HepG2 (cell line): ENCODE data around the gene FAHD2A. TPM values are rescaled to one million over a fixed set of nuclear protein-coding genes. Genes with fewer than 3 reads are reported as not detected.

Experiments
- ATAD3A ChIP-seq: sonication (generic); formaldehyde crosslinking; IDR thresholded peaks from 2 replicates; pipeline ENCODE4 v1.4.0; 2020; ENCODE audit warnings: missing genetic modification reagents
- HNF1A ChIP-seq, 2 experiments: sonication (generic) in 1 of 2; formaldehyde crosslinking in 1 of 2; IDR thresholded peaks; 2 replicates each; pipeline versions ENCODE4 v1.4.0 to v1.6.1; 2016 to 2020; ENCODE audit warnings: borderline replicate concordance in 1 of 2, low read depth in 1 of 2, mild to moderate bottlenecking in 1 of 2, missing genetic modification reagents in 1 of 2
- HNF4A ChIP-seq: sonication (generic); formaldehyde crosslinking; IDR thresholded peaks from 2 replicates; pipeline ENCODE4 v1.4.0; 2020; ENCODE audit warnings: missing genetic modification reagents
- HNRNPLL ChIP-seq: fragments of 200-400 bp; formaldehyde crosslinking; IDR thresholded peaks from 2 replicates; pipeline ENCODE4 v1.6.1; 2017; ENCODE audit warnings: mild to moderate bottlenecking, low read depth, low read length; ENCODE audit not compliant: poor library complexity, severe bottlenecking
- NR1H2 ChIP-seq: sonication (generic); formaldehyde crosslinking; IDR thresholded peaks from 2 replicates; pipeline ENCODE4 v1.8.1; 2022; ENCODE audit warnings: low read depth, missing genetic modification reagents, borderline replicate concordance
- STAT6 ChIP-seq: sonication (generic); formaldehyde crosslinking; IDR thresholded peaks from 2 replicates; pipeline ENCODE4 v1.4.0; 2020; ENCODE audit warnings: missing genetic modification reagents, mild to moderate bottlenecking, borderline replicate concordance
- TBP ChIP-seq: sonication (generic); formaldehyde crosslinking; IDR thresholded peaks from 2 replicates; pipeline ENCODE4 v1.5.0; 2020; ENCODE audit warnings: missing genetic modification reagents
- THYN1 ChIP-seq: sonication (generic); formaldehyde crosslinking; IDR thresholded peaks from 2 replicates; pipeline ENCODE4 v1.8.1; 2023; ENCODE audit warnings: low read depth, mild to moderate bottlenecking, moderate library complexity, missing genetic modification reagents, borderline replicate concordance
- ZNF234 ChIP-seq: sonication (generic); formaldehyde crosslinking; conservative IDR thresholded peaks from 2 replicates; pipeline ENCODE4 v1.5.1; 2020; ENCODE audit warnings: mild to moderate bottlenecking, missing genetic modification reagents
- polyA plus RNA-seq, 8 experiments: library from polyadenylated mRNA; depleted of rRNA in 3 of 8; stranded (reverse) in 7 of 8; unstranded in 1 of 8; fragments of >200 nt; fragmentation: Illumina TruSeq in 4 of 8; extraction: Trizol in 4 of 8; gene quantifications; 2 replicates each; pipeline versions ENCODE4 v1.2.1 to v1.2.3, GENCODE V29; 2011 to 2016; ENCODE audit warnings: low read depth in 4 of 8, missing spikeins in 1 of 8, mixed read lengths in 1 of 8; ENCODE audit not compliant: insufficient read depth in 1 of 8
- total RNA-seq, 5 experiments: library from RNA; depleted of rRNA; stranded (reverse); fragments of >200 nt; fragmentation: Illumina TruSeq; extraction: Trizol; gene quantifications; 2 replicates each; pipeline ENCODE4 v1.2.3, GENCODE V29; 2016; ENCODE audit warnings: low read depth in 1 of 5
- TF ChIP-seq, protein P1 (sequence below): sonication (generic); formaldehyde crosslinking; conservative IDR thresholded peaks from 2 replicates; pipeline ENCODE4 v1.8.0; 2022; ENCODE audit warnings: mild to moderate bottlenecking, moderate library complexity, missing genetic modification reagents
- TF ChIP-seq, protein P2 (sequence below): fragments of 450-650 bp; IDR thresholded peaks from 2 replicates; pipeline ENCODE4 v1.6.1; 2017
- TF ChIP-seq, protein P3 (sequence below): sonication (generic); formaldehyde crosslinking; IDR thresholded peaks from 2 replicates; pipeline ENCODE4 v1.5.0; 2020; ENCODE audit warnings: mild to moderate bottlenecking, missing genetic modification reagents

Gene FAHD2A
- total and polyA plus RNA-seq, 2 of the 13 experiments (the other 11 are each of a cell fraction or from before 2014, with no cell fraction given) = 34.0 to 44.2 TPM

- no peak for TF ChIP-seq STAT6 (CRISPR knock-in tag)
- TF ChIP-seq ZNF234 (CRISPR knock-in tag) = peak; percentile 60; the same call in 1 of the 2 replicates
- TF ChIP-seq, protein P1, sequence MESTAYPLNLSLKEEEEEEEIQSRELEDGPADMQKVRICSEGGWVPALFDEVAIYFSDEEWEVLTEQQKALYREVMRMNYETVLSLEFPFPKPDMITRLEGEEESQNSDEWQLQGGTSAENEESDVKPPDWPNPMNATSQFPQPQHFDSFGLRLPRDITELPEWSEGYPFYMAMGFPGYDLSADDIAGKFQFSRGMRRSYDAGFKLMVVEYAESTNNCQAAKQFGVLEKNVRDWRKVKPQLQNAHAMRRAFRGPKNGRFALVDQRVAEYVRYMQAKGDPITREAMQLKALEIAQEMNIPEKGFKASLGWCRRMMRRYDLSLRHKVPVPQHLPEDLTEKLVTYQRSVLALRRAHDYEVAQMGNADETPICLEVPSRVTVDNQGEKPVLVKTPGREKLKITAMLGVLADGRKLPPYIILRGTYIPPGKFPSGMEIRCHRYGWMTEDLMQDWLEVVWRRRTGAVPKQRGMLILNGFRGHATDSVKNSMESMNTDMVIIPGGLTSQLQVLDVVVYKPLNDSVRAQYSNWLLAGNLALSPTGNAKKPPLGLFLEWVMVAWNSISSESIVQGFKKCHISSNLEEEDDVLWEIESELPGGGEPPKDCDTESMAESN (CRISPR knock-in tag) = peak; percentile 71
- no peak for TF ChIP-seq THYN1 (CRISPR knock-in tag)
- TF ChIP-seq, protein P2, sequence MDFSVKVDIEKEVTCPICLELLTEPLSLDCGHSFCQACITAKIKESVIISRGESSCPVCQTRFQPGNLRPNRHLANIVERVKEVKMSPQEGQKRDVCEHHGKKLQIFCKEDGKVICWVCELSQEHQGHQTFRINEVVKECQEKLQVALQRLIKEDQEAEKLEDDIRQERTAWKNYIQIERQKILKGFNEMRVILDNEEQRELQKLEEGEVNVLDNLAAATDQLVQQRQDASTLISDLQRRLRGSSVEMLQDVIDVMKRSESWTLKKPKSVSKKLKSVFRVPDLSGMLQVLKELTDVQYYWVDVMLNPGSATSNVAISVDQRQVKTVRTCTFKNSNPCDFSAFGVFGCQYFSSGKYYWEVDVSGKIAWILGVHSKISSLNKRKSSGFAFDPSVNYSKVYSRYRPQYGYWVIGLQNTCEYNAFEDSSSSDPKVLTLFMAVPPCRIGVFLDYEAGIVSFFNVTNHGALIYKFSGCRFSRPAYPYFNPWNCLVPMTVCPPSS = no peak
- no peak for TF ChIP-seq NR1H2 (CRISPR knock-in tag)
- no peak; the same call in 1 of the 2 replicates for TF ChIP-seq TBP (CRISPR knock-in tag)
- TF ChIP-seq, protein P3, sequence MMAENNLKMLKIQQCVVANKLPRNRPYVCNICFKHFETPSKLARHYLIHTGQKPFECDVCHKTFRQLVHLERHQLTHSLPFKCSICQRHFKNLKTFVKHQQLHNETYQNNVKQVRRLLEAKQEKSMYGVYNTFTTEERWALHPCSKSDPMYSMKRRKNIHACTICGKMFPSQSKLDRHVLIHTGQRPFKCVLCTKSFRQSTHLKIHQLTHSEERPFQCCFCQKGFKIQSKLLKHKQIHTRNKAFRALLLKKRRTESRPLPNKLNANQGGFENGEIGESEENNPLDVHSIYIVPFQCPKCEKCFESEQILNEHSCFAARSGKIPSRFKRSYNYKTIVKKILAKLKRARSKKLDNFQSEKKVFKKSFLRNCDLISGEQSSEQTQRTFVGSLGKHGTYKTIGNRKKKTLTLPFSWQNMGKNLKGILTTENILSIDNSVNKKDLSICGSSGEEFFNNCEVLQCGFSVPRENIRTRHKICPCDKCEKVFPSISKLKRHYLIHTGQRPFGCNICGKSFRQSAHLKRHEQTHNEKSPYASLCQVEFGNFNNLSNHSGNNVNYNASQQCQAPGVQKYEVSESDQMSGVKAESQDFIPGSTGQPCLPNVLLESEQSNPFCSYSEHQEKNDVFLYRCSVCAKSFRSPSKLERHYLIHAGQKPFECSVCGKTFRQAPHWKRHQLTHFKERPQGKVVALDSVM = no peak
- TF ChIP-seq HNF4A (CRISPR knock-in tag) = peak; percentile 84
- no peak for TF ChIP-seq ATAD3A (CRISPR knock-in tag)
- TF ChIP-seq HNF1A (IDR thresholded peaks at IDR 0.05; ENCODE audit: low read depth) = no peak
- peak; percentile 69 for TF ChIP-seq HNF1A (CRISPR knock-in tag; IDR thresholded peaks at IDR 0.05; ENCODE audit: borderline replicate concordance)
- peak; percentile 72 for TF ChIP-seq HNRNPLL
Measured at GRCh38 chr2:95402370-95403203, at the start of gene FAHD2A (continued).
